Uterus (tissue), 2 donors: ENCODE data around the gene C1orf21.

Source experiments
- CTCF ChIP-seq, 4 experiments: fragments of 200-600 bp in 2 of 4; fragments of 450-650 bp in 2 of 4; sonication (generic) in 2 of 4; IDR thresholded peaks; one replicate each; pipeline ENCODE4 v1.5.1; 2016 to 2019; ENCODE audit warnings: antibody characterized with exemption in 4 of 4, mild to moderate bottlenecking in 2 of 4, moderate library complexity in 1 of 4
- POLR2A ChIP-seq, 2 donors: fragments of 450-650 bp; IDR thresholded peaks; one replicate each; pipeline ENCODE4 v1.6.1; 2016; ENCODE audit warnings: antibody characterized with exemption in 2 of 2, mild to moderate bottlenecking in 1 of 2, moderate library complexity in 1 of 2

- no peak for TF ChIP-seq CTCF (IDR thresholded peaks at IDR 0.05)
- no peak for TF ChIP-seq POLR2A (IDR thresholded peaks at IDR 0.05)
Measured at GRCh38 chr1:184471686-184472085, 84.9 kb downstream of the C1orf21 start.
